Parathyroid adenoma (tissue), 2 donors: ENCODE results near the gene IWS1.
"Not testable (repeated sequence)": the region's sequence is repeated elsewhere in the genome, so short reads cannot be mapped to it uniquely, and the experiment has no call there.

Experiments
- H2AFZ ChIP-seq: fragments of 300-600 bp; sonication (generic); one replicate; pipeline ENCODE4 v1.7.0; 2017; ENCODE audit warnings: antibody characterized with exemption, mild to moderate bottlenecking
- H3K27ac ChIP-seq: fragments of 300-600 bp; sonication (generic); one replicate; pipeline ENCODE4 v1.7.0; 2017
- H3K27me3 ChIP-seq: fragments of 300-600 bp; sonication (generic); one replicate; pipeline ENCODE4 v1.7.0; 2017; ENCODE audit warnings: low read length; ENCODE audit not compliant: control insufficient read depth, insufficient read depth
- H3K36me3 ChIP-seq: fragments of 300-600 bp; sonication (generic); one replicate; pipeline ENCODE4 v1.7.0; 2017; ENCODE audit warnings: low read length; ENCODE audit not compliant: control insufficient read depth, insufficient read depth
- H3K4me1 ChIP-seq: fragments of 300-600 bp; sonication (generic); one replicate; pipeline ENCODE4 v1.7.0; 2017; ENCODE audit warnings: control low read depth
- H3K4me2 ChIP-seq: fragments of 300-600 bp; sonication (generic); one replicate; pipeline ENCODE4 v1.7.0; 2017; ENCODE audit warnings: low read length
- H3K4me3 ChIP-seq: fragments of 300-600 bp; sonication (generic); one replicate; pipeline ENCODE4 v1.7.0; 2017; ENCODE audit warnings: low read depth, low read length
- H3K79me2 ChIP-seq: fragments of 300-600 bp; sonication (generic); one replicate; pipeline ENCODE4 v1.7.0; 2017; ENCODE audit warnings: control low read depth
- H3K9ac ChIP-seq: fragments of 300-600 bp; sonication (generic); one replicate; pipeline ENCODE4 v1.7.0; 2017; ENCODE audit warnings: mild to moderate bottlenecking
- H3K9me3 ChIP-seq: fragments of 300-600 bp; sonication (generic); one replicate; pipeline ENCODE4 v1.7.0; 2017; ENCODE audit warnings: low read length; ENCODE audit not compliant: control insufficient read depth
- CTCF ChIP-seq: fragments of 300-600 bp; sonication (generic); IDR thresholded peaks from one replicate; pipeline ENCODE4 v1.7.0; 2017; ENCODE audit warnings: antibody characterized with exemption, mild to moderate bottlenecking
- donor health status: primary hyperparathyroidism.

The IWS1 gene

GRCh38 chr2:127573771-127574170, 47.5 kb upstream of the IWS1 start:
- Histone ChIP-seq H3K9me3 (no peaks in the 10 kb centered on the region), H3K27ac (no peak overlapping the region), H3K36me3 (no peaks in the 10 kb centered on the region), H3K9ac (no peak overlapping the region), H2AFZ (no peak overlapping the region), H3K27me3 (no peaks in the 10 kb centered on the region), H3K79me2 (no peaks in the 10 kb centered on the region), H3K4me3 (no peak overlapping the region), H3K4me1 (no peaks in the 10 kb centered on the region), H3K4me2 (no peak overlapping the region)
- TF ChIP-seq CTCF, result no peak

- TF ChIP-seq CTCF, result no peak
- no peak overlapping the region for H3K27ac ChIP-seq
- no peak overlapping the region for H3K4me3 ChIP-seq
- no peak overlapping the region for H3K4me2 ChIP-seq
- H3K9me3 ChIP-seq, result no peaks in the 10 kb centered on the region
- no peaks in the 10 kb centered on the region for H3K79me2 ChIP-seq
- no peak overlapping the region for H2AFZ ChIP-seq
- H3K27me3 ChIP-seq, result no peaks in the 10 kb centered on the region
- no peak overlapping the region for H3K9ac ChIP-seq
- H3K4me1 ChIP-seq, result no peaks in the 10 kb centered on the region
- H3K36me3 ChIP-seq, result no peaks in the 10 kb centered on the region
Measured at GRCh38 chr2:127573298-127573697, 47.0 kb upstream of the IWS1 start.

- Histone ChIP-seq H3K36me3 (no peaks in the 10 kb centered on the region), H3K4me1 (no peaks in the 10 kb centered on the region), H3K27me3 (no peaks in the 10 kb centered on the region), H3K27ac (no peak overlapping the region), H3K9ac (no peak overlapping the region), H2AFZ (no peak overlapping the region), H3K4me3 (no peak overlapping the region), H3K4me2 (no peak overlapping the region), H3K9me3 (no peaks in the 10 kb centered on the region), H3K79me2 (no peaks in the 10 kb centered on the region)
- no peak for TF ChIP-seq CTCF
Measured at GRCh38 chr2:127572841-127573240, 46.6 kb upstream of the IWS1 start.

DNA sequence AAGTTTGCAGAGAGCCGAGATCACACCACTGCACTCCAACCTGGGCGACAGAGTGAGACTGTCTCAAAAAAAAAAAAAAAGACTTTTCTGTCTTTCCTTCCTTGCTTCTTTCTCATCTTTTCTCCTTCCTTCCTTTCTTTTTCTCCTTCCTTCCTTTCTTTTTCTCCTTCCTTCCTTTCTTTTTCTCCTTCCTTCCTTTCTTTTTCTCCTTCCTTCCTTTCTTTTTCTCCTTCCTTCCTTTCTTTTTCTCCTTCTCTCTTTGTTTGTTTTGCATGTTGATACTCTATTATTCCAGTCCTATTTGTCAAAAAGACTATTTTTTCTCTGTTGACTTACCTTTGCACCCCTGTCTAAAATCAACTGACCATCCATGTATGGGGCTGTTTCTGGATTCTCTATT, 46.1 kb upstream of the IWS1 start:
- H3K4me3 ChIP-seq, H2AFZ ChIP-seq, H3K4me2 ChIP-seq, H3K36me3 ChIP-seq, H3K9me3 ChIP-seq, H3K27me3 ChIP-seq, H3K4me1 ChIP-seq, H3K9ac ChIP-seq, H3K79me2 ChIP-seq, H3K27ac ChIP-seq: not testable (repeated sequence)

GRCh38 chr2:127570282-127571250, 44.3 kb upstream of the IWS1 start:
- Histone ChIP-seq H3K27me3 (no peaks in the 10 kb centered on the region), H3K9me3 (no peaks in the 10 kb centered on the region), H3K4me3 (no peak overlapping the region), H3K79me2 (no peaks in the 10 kb centered on the region), H3K9ac (no peak overlapping the region), H3K36me3 (no peaks in the 10 kb centered on the region), H3K4me2 (no peak overlapping the region), H3K4me1 (no peaks in the 10 kb centered on the region), H3K27ac (no peak overlapping the region), H2AFZ (no peak overlapping the region)
- no peak for TF ChIP-seq CTCF
